GM19468 (cell line): ENCODE measurements around the gene EP400.

ENCODE experiments used
- ATAC-seq: cut with Tn5 transposase; IDR thresholded peaks from one replicate; pipeline ENCODE4 v1.9.1; 2021; ENCODE audit warnings: mild to moderate bottlenecking, moderate library complexity, moderate number of reproducible peaks; ENCODE audit not compliant: unreplicated experiment; ENCODE audit errors: extremely low read depth

The EP400 gene

GRCh38 chr12:131911028-131911650 lies 38.6 kb upstream of the EP400 start:
- ATAC-seq, result no peak

GRCh38 chr12:131911851-131912477 lies 37.8 kb upstream of the EP400 start:
- ATAC-seq, result no peak

DNA sequence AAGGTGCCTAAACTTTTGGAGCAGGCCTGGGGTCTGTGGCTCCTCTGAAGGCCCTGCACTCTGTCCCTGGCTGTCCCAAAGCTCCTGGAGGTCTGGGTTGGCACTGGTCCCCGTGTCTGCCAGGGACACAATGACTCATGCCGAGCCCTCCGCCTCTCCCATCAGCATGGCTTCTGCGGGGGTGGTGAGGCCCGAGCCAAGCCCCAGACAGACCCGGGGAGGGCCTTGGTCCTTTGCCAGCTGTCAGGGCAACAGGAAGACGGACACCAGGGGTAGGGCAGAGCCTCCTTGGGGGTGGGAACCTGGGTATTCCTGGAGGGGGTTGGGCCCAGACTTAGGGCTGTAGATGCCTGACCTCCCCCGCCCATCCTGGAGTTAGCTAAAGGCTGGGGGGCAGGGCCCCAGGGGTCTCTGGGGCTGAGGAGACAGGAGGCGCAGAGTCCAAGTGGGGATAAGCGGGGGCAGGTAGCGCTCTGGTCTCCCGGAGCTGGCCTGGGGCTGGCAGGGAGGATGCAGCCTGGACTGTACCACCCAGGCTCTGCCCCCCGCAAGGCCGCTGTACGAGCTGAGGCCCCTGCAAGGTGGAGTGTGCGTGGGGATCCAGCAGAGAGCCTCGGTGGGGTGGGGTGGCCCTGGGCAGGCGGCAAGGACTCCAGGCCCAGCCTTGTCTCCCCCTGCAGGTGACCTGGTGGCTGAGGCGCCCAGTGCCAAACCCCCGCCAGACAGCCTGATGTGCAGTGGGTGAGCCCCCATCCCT lies 37.0 kb upstream of the EP400 start:
- no peak for ATAC-seq

GRCh38 chr12:131913666-131914065 lies 36.1 kb upstream of the EP400 start:
- ATAC-seq, result no peak

DNA sequence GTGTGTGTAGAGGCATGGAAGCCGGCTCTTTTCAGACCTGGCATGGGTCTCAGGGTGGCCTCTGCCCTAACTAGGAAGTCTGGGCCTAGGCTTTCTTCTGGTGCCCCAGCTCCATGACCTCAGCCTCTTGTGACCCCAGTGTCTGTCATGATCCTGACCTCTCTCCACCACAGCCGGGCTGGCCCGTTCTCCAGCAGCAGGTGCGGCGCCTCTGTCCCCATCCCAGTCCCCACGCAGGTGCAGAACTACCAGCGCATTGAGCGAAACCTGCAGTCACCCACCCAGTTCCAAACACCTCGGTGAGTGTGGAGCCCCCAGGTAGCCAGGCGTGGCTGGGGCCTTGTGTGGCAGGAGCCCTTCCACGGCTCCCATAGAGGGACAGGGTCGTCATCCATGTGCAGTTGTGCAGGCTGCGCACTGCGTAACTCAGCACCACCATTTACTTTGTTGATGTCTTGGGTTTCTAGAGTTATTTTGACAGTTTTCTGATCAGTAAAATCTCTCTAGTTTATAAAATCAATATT lies 35.5 kb upstream of the EP400 start:
- no peak for ATAC-seq

DNA sequence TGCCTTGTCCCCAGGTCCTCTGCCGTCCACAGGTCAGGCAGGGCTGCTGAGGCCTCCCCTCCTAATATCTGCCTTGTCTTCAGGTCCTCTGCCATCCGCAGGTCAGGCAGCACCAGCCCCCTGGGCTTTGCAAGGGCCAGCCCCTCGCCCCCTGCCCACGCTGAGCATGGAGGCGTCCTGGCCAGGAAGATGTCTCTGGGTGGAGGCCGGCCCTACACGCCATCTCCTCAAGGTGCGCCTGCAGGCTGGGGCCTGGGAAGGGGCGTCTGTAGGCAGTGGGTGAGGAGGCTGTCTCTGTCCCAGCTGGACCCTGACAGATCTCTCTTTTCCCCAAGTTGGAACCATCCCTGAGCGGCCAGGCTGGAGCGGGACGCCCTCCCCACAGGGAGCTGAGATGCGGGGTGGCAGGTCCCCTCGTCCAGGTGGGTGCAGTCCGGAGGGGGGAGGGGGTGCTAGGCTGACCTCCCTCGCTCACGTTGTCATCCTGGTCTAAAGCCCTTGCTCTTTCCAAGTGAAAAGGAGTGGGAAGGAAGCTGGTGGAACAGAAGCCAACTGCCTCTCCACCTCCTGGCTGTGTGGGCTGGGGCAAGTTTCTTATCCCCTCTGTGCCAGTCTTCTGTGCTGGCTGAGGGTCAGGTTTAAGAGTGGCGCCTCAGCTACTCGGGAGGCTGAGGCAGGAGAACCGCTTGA lies 34.6 kb upstream of the EP400 start:
- no peak for ATAC-seq

DNA sequence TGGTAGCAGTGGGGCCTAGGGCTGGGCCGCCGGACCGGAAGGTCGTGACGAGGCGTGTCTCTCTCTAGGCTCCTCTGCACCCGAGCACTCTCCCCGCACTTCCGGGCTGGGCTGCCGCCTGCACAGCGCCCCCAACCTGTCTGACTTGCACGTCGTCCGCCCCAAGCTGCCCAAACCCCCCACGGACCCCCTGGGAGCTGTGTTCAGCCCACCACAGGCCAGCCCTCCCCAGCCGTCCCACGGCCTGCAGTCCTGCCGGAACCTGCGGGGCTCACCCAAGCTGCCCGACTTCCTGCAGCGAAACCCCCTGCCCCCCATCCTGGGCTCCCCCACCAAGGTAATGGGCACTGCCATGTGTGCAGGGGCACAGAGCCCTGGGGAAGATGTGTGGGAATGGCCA lies 33.9 kb upstream of the EP400 start:
- ATAC-seq, result no peak

GRCh38 chr12:131916306-131917138 lies 33.2 kb upstream of the EP400 start:
- no peak for ATAC-seq

DNA sequence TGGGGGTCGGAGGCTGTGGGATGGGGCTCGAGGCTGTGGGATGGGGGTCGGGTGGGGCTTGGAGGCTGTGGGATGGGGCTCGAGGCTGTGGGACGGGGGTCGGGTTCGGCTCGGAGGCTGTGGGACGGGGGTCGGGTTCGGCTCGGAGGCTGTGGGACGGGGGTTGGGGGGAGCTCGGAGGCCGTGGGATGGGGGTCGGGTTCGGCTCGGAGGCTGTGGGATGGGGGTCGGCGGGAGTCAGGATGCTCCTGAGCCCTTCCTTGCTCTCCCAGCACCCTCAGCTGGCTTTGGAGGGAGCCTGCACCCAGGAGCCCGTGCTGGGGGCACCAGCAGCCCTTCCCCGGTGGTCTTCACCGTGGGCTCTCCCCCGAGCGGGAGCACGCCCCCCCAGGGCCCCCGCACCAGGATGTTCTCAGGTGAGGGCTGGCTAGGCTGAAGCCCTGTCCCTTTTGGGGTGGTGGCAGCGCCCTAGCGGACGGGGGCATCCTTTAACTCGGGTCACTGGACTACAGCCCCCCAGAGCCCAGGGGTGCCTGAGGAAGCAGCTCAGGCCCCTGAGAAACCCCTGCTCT lies 32.5 kb upstream of the EP400 start:
- ATAC-seq, result no peak

GRCh38 chr12:131917711-131918306 lies 31.9 kb upstream of the EP400 start:
- ATAC-seq, result no peak

GRCh38 chr12:131918311-131919050 lies 31.3 kb upstream of the EP400 start:
- ATAC-seq, result no peak

- ATAC-seq, result no peak
Observed at GRCh38 chr12:131919051-131919347, 30.7 kb upstream of the EP400 start.

- ATAC-seq, result no peak
Observed at GRCh38 chr12:131919366-131920156, 30.2 kb upstream of the EP400 start.

GRCh38 chr12:131920157-131920508 lies 29.6 kb upstream of the EP400 start:
- ATAC-seq, result no peak

GRCh38 chr12:131920902-131921840 lies 28.6 kb upstream of the EP400 start:
- ATAC-seq, result no peak

GRCh38 chr12:131921866-131922769 lies 27.6 kb upstream of the EP400 start:
- ATAC-seq, result no peak
